Stimulated activated CD8-positive, alpha-beta memory T cell treated with anti-CD3 and anti-CD28 coated beads, Interleukin-15, amount 100 ng/mL, for 4 hours (primary cell): ENCODE measurements around the gene RTN4.

Experiments used
- DNase-seq, 2 donors: peaks; one replicate each; pipeline ENCODE4 v3.0.0-alpha.2; 2020; ENCODE audit warnings: low read depth in 2 of 2

RTN4 gene

GRCh38 chr2:54968561-54969218 is 81.6 kb downstream of the RTN4 start:
- DNase-seq, result no peak

GRCh38 chr2:54967759-54968365 is 82.4 kb downstream of the RTN4 start:
- no peak for DNase-seq

- DNase-seq, result no peak
Observed at GRCh38 chr2:54967269-54967668, 83.0 kb downstream of the RTN4 start.

GRCh38 chr2:54966837-54967236 is 83.4 kb downstream of the RTN4 start:
- no peak for DNase-seq

- no peak for DNase-seq
Observed at GRCh38 chr2:54966165-54966832, 84.0 kb downstream of the RTN4 start.

- DNase-seq, result no peak
Observed at GRCh38 chr2:54965425-54965824, 84.8 kb downstream of the RTN4 start.

GRCh38 chr2:54964816-54965215 is 85.4 kb downstream of the RTN4 start:
- DNase-seq, result no peak

- no peak for DNase-seq
Observed at GRCh38 chr2:54964271-54964670, 86.0 kb downstream of the RTN4 start.

- DNase-seq, result no peak
Observed at GRCh38 chr2:54963476-54963875, 86.8 kb downstream of the RTN4 start.

GRCh38 chr2:54962935-54963440 is 87.3 kb downstream of the RTN4 start:
- no peak for DNase-seq

- no peak for DNase-seq
Observed at GRCh38 chr2:54962511-54962910, 87.7 kb downstream of the RTN4 start.

GRCh38 chr2:54960164-54960563 is 90.1 kb downstream of the RTN4 start:
- no peak for DNase-seq

GRCh38 chr2:54958717-54959371 is 91.4 kb downstream of the RTN4 start:
- DNase-seq, result no peak

- no peak for DNase-seq
Observed at GRCh38 chr2:54957321-54957999, 92.8 kb downstream of the RTN4 start.

- no peak for DNase-seq
Observed at GRCh38 chr2:54956111-54956627, 94.1 kb downstream of the RTN4 start.

- DNase-seq, result no peak
Observed at GRCh38 chr2:54955358-54956110, 94.7 kb downstream of the RTN4 start.

- no peak for DNase-seq
Observed at GRCh38 chr2:54954705-54955357, 95.4 kb downstream of the RTN4 start.

- DNase-seq, result no peak
Observed at GRCh38 chr2:54954158-54954557, 96.1 kb downstream of the RTN4 start.

GRCh38 chr2:54952978-54953456 is 97.2 kb downstream of the RTN4 start:
- DNase-seq, result no peak

- DNase-seq, result no peak
Observed at GRCh38 chr2:54952425-54952824, 97.8 kb downstream of the RTN4 start.
